HG03039 (cell line): ENCODE results near the gene ZER1.
"Not testable (repeated sequence)": the region's sequence is repeated elsewhere in the genome, so short reads cannot be mapped to it uniquely, and the experiment has no call there.

Source experiments
- ATAC-seq: cut with Tn5 transposase; IDR thresholded peaks from one replicate; pipeline ENCODE4 v1.9.1; 2021; ENCODE audit warnings: mild to moderate bottlenecking, moderate library complexity; ENCODE audit not compliant: unreplicated experiment

Gene ZER1

DNA sequence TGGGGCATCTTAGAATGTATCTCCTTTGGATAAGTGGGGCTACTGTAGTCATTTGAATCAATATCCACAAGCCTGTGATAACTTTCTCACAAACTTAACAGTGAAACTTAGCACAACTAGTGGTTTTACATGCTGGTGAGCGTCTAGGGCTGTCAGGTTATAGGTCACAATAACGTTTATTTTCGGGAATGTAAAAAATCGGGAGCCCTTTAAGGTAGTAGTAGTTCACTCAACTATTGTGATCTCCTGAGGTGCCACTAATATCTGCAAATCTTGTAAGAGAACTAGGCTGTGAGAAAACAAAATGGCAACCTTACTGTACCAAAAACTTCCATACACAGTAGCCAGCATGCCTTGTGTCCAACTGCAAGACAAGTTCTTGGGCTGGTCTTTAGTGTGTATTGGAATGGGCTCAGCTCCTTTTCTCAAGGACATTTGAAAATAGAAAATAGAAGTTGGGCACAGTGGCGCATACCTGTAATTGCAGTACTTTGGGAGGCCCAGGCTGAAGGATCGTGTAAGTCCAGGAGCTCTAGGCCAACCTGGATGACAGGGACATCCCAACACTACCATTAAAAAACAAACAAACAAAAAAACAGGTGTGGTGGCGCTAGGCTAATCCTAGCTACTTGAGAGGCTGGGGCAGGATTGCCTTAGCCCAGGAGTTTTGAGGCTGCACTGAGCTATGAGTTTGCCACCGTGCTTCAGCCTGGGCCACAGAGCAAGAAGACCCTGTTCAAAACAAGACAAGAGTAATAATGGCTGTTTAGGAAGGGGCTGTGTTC lies 74.6 kb downstream of the ZER1 start:
- no peak for ATAC-seq

DNA sequence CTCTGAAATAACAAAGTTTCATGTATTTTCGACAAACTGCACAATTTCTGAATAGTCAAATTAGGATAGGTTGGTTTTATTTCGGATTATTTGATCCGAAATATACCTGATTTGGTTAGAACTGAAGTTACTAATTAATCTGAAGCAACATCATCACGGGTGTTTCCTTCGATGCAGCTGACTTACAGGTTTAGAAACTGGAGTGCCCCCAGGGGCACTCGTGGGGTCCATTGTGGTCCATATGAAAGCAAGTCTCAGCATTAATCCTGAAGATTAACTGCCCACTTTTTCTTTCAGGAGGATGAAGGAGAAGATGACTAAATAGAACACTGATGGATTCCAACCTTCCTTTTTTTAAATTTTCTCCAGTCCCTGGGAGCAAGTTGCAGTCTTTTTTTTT lies 77.4 kb downstream of the ZER1 start:
- no peak for ATAC-seq

DNA sequence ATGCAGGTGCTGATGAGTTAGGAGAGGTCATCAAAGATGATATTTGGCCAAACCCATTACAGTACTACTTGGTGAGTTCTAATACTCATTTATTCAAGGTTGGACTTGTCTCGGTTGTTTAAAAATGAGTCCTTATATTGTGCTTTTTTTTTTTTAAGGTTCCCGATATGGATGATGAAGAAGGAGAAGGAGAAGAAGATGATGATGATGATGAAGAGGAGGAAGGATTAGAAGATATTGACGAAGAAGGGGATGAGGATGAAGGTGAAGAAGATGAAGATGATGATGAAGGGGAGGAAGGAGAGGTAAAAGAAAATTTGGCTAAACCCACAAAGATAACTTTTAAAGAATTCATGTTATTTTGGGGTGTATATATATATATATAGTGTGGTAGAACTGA lies 78.0 kb downstream of the ZER1 start:
- ATAC-seq, result not testable (repeated sequence)

DNA sequence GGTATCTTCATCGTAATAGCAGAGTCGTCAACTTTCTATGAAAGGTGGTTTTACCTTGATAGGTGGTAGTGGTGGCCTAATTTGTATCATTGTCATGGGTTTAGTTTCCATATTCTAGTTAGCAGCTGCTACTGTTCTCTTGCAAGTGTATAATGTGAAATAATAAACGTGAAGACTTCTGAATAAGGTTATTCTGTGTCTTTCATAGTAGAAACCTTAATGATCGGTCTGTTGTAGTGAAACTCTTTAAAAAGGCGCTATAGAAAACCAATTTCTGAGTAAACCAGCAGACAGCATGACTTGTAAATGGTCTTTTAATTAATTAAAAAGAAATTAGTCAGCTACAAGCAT lies 81.1 kb downstream of the ZER1 start:
- ATAC-seq, result no peak

DNA sequence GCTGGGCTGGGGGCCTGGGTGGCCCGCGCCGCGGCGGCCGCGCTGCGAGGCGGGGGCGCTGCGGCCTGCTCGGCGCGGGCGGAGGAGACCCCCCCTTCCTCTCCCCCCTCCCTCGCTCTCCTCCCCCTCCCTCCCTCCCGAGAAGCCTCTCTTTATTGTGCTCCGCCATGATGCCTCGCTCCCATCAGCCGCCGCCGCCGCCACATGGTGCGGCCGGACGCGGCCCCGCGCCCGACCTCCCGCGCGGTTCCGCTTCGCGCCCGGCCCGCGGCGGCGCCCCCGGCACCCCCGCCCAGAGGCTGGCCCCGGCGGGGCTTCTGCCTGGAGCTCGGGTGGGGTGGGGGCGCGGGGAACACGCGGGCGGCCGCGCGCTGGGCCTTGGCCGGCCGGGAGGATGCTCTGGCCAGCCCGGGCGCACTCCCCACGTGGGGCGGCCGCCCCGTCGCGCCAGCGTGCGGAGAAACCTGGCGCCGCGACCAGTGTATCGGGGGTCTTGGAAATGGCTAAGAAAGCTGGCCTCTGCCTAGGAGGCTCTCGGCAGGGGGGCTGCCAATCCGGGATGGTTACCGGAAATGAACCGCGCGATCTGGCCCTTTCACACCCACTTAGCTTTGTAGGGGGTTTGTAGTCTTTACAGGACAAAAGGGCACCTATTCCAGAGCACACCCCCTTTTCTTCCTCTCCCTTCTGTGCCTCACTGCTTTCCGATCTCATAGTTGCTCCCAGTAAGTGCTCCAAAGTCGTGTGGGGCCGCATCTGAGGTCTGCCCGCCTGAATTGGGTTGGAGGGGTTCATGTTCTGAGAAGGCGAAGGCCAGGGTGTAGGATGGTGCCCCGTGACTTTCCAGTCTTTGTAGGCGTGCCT lies 81.7 kb downstream of the ZER1 start:
- ATAC-seq, result peak; percentile 5

DNA sequence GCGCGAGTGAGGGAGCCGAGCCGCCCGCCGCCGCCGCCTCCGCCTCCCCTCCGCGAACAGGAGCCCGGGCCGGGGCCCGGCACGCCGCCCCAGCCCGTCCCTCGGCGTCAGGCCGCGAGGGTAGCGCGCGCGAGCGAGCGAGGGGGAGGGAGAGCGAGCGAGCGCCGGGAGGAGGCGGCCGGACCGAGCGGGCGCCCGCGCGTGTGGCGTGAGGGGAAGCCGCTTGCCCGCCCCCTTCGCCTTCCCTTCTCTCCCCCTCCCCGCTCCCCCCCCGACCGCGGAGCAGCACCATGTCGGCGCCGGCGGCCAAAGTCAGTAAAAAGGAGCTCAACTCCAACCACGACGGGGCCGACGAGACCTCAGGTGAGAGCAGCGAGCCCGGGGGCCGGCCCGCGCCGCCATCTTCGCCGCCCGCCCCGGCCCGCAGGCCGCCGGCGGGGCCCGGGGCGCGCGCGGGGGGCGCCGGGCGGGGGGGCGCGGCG lies 82.4 kb downstream of the ZER1 start:
- peak; percentile 28 for ATAC-seq

DNA sequence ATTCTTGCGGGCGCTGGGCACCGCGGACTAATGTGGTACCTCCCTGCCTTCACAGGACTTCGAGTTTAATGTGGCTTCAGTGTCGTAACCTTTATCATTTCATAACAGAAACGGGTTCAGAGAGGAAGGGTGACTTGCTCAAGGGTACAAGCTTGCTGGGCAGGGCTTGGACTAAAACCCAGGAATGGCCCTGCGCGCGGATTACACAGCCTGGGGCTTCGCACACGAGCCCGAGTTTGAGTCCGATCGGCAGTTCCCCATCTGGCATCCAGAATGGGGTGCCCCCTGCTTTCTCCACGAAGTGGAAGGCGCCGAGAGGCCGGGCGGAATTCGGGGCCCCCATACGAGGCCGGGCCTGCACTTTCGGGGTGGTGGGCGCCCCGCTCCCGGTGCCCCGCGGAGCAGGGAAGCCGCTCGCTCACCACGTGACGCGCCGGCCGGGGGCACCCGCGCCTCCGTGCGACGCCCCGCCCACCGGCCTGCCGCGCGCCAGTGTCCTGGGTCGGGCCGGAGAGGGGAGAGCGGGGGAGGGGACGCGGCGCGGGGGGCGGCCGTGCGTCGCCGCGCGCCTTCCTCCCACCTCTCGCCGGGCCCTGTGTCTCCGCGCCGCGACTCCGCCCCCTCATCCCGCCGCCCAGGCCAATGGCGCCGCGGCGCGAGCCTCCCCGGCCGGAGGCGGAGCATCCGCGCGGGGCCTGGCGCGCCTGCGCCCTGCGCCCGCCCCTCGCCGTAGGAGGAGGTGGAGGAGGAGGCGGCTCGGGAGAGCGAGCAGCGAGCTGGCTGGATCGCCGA lies 83.0 kb downstream of the ZER1 start, which contains the start of gene SET:
Gene SET (plus strand): TSS at position 722 of the 792 bp plus-strand sequence. CDS start 361 bp downstream, outside the sequence.
- ATAC-seq, result peak; percentile 61

DNA sequence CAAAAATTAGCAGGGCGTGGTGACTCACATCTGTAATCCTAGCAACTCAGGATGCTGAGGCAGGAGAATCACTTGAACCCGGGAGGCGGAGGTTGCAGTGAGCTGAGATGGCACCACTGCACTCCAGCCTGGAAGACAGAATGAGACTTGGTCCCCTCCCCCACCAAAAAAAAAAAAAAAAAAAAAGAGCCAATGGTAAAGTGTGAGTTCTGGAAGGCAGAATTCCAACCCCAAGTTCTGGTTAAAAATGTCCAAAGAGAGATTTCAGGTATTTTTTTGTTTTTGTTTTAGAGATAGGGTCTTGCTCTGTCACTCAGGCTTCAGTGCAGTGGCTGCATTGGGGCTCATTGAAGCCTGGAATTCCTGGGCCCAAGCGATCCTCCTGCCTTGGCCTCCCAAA lies 84.3 kb downstream of the ZER1 start:
- ATAC-seq, result no peak

DNA sequence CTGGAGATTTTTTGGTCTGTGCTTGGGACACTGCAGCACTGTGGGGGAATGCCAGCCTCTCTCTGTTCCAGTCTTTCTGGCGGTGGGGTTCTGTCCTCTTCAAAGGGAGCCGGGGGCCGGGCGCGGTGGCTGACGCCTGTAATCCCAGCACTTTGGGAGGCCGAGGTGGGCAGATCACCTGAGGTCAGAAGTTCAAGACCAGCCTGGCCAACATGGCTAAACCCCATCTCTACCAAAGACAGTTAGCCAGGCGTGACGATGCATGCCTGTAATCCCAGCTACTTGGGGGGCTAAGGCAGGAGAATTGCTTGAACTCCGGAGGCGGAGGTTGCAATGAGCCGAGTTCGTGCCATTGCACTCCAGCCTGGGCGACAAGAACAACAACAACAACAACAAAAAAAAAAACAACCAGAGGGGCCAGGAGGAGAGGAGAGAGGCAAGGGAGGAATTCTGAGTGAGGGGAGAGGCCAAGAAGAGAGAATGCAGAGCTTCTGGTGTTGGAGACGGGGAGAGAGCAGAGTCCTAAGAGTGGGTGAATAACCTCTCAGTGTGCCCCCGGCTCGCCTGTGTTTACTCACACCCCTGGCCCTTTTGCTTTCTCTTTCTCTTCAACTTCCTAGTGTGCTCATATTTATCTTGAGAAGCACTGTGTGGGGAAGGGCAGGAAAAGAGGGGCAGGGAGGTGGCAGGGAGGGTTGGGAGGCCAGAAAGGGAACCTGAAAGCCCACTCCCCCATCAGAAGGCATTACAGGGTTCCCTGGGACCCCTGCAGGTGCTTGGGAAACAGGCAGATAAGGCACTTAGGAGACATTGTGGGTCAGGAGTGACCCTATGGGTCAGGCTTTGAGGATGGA lies 85.9 kb downstream of the ZER1 start:
- ATAC-seq, result no peak

DNA sequence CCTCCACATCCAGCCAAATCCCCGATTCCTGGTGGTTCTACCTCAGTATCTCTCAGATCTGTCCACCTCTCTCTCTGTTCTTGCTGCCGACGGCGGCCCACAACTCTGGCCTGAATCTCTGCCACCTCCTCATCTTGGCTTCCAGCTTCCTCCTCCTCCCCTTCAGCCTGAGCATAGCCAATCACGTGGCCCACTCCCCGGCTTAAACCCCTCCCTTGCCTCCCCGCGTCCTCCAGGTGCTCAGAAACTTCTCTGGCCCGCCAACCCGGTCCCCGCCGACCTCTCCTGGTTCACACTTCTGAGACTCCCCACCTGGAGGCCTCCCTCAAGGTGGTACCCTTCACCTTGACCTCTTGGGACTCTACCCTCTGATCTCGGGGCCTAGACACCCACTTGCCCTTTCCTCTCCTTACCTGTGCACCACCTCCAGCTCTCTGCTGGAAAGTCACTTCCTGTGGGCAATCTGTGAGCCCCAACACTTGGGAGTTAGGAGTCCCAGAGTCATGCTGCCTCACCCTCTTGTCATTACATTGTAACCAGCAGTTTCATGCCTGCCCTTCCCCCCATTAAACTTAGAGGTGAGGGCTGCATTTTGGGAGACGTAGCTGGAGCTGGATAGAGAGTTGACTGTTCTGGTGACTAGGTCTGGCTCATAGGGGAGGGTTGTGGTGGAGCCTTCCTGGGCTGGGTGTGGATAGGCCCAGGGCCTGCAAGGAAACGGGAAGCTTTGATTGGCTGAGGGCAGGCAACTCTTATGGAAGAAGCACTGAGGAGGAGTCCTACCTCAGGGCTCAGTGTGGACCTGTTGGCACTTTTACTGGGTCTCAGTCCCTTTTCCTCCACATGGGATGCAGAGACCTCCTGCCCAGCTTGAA lies 87.2 kb downstream of the ZER1 start:
- ATAC-seq, result no peak

DNA sequence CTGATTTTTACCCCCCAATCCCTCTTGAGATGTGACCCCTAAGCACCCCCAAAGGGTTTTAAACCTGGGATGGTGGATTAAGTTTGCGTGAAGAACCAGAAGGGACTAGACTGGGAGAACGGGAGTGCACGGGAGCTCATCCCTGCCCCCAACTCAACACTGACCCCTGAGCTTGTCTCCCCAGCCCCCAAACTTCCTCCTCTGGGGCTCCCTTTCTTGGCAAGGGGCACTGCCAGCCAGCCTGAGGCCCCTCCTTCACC lies 87.7 kb downstream of the ZER1 start:
- ATAC-seq, result no peak

DNA sequence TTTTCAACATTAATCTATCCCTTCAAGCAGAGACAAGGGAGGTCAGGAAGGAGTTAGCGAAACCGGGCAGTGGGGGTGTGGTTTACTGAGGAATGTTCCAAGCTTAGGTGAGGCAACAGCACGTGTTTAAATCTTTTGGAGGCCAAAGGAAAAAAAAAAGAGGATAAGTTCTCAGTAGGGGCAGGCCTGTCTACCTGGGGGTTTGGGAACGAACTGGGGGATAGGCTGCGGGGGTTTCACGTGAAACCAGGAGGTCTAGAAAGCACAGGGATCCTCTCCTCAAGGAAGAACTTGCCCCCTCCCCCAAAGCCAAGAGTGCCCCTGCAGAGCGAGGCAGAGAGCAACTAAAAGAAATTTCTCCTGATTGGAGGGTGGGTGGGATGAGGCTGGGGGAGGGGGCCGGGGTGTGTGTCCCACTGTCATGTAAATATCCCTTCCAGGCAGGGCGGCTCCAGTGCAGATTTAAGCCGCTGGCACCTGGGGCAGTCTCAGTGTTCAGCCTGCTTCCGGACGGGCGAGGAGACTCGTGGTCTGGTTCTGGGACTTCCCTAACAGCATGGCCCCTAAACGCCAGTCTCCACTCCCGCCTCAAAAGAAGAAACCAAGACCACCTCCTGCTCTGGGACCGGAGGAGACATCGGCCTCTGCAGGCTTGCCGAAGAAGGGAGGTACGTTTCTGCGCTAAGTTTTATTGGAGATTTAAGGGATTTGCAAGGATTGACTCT lies 88.2 kb downstream of the ZER1 start:
- ATAC-seq, result no peak
